LoVo (cell line): ENCODE measurements around the gene MYBBP1A.
A peak's percentile ranks its signal among the peaks of the same experiment; 100 is the strongest.
"Not testable (repeated sequence)": the region's sequence is repeated elsewhere in the genome, so short reads cannot be mapped to it uniquely, and the experiment has no call there.

ENCODE experiments used
- DNase-seq: peaks from one replicate; pipeline ENCODE4 v3.0.0-alpha.2; 2016; ENCODE audit warnings: low spot score

The MYBBP1A gene

GRCh38 chr17:4554997-4555799, at the start of gene MYBBP1A:
TSS of gene MYBBP1A (minus strand) at chr17:4555384. CDS start at chr17:4555324, 60 bp downstream.
- peak; percentile 98 for DNase-seq

DNA sequence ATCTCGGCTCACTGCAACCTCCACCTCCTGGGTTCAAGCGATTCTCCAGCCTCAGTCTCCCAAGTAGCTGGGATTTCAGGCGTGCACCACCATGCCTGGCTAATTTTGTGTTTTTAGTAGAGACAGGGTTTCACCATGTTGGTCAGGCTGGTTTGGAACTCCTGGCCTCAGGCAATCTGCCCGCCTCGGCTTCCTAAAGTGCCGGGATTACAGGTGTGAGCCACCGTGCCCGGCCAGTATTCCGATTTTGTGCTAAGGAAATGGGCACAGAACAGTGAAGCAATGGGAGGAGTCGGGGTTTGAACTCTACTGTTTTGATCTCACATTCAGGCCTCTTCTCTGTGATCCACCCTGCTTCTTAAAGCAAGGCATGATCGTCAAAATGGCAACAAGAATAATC, 49.6 kb upstream of the MYBBP1A start:
- not testable (repeated sequence) for DNase-seq

GRCh38 chr17:4604111-4604644, 49.0 kb upstream of the MYBBP1A start:
- DNase-seq = no peak

- no peak for DNase-seq
These were observed 46.9 kb upstream of the MYBBP1A start for GRCh38 chr17:4602041-4602440.

- no peak for DNase-seq
These were observed 46.1 kb upstream of the MYBBP1A start for GRCh38 chr17:4601326-4601725.

- no peak for DNase-seq
These were observed 45.4 kb upstream of the MYBBP1A start for GRCh38 chr17:4600563-4600962.

DNA sequence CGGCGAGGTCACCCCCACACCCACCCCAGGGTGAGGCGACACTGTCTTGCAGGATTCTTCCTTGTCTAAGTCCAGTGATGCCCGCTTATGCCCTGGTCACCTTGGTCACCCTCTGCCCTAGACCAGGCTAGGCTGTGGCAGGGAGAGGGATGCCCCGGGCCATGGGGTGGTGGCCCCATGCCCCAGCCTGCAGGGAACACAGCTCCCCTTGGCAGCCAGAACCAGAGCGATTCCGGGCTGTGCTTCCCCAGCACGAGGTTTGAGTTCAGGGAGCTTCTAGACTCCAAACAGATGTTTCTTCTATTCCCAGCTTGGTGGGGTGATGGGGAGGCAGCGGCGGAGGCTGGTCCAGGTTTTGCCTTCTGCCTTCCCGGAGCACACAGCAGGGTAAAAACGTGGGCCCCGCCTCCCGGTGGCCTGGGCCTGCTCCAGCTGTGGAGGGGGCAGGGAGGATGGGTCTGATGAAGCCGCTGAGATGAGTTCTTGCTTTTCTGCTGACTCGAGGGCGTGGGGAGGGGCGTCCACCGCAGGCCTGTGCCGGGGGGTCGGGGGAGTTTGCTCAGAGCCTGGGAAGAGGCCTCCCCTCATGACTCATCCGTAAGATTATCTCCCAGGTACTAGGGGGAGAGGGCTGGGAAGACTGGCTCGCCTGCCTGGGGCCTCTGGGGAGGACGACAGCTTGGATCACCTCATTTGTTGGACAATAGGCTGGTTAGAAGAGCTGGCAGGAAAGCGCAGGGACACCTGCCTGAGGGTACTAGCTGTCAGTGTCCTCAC, 44.5 kb upstream of the MYBBP1A start:
- DNase-seq = no peak

DNA sequence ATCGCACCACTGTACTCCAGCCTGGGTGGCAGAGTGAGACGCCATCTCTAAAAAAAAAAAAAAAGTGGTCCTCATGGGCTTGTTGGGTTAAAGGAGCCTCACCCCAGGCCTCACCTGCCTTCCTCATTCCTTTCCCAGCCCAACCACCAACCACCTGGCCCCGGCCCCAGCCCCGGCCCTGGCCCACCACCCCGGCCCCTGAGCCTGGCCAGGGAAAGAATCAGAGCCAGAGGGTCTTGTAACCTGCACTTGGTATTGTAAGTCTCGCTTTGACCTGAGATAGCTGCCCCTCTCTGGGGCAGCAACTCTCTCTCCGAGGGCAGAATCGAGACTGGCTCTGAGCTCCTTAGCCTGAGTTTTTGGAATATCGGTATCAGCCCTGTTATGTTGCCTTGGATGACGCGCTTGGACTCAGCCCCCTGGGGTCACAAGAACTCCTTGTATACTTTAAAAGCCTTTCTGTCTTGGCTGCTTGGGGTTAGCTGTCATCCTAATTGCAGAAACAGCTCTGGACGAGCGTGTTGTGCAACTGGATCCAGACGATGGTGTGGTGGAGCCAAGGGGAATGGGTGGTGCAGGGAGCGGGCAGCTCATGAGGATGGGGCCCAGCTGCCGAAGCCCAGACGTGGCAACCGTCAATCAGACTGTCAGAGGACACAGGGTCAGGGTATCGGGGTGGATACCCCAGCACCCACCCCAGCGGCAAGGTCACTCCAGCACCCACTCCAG, 43.8 kb upstream of the MYBBP1A start:
- no peak for DNase-seq

- DNase-seq = no peak
These were observed 42.8 kb upstream of the MYBBP1A start for GRCh38 chr17:4597975-4598374.

DNA sequence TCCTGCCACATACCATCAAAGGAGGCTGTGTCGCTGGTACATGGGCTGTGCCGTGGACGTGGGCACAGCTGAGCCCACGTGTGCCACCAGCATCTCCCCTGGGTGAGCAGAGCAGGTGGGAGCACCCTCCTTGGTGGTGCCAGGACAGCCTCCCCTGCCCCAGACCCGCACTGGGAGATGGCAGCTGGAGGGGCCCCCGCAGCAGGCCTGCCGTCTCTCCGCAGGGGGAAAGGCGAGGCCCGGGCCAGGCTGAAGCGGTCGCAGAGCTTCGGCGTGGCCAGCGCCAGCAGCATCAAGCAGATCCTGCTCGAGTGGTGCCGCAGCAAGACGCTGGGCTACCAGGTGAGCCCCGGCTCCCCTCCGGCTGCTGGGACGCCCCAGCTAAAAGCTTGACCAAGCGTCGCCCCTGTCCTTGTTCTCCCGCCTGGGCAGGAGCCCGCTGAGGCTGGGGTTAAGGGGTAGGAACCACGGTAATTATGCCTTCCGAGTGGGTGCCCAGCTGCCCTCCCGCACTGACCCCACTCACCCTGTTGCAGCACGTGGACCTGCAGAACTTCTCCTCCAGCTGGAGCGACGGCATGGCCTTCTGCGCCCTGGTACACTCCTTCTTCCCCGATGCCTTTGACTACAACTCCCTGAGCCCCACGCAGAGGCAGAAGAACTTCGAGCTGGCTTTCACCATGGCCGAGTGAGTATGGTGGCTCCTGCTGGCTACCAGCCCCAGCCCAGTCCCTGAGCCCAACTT, 41.6 kb upstream of the MYBBP1A start:
- no peak for DNase-seq

- not testable (repeated sequence) for DNase-seq
These were observed 40.6 kb upstream of the MYBBP1A start for GRCh38 chr17:4595685-4596342.

GRCh38 chr17:4594931-4595684, 39.9 kb upstream of the MYBBP1A start:
- DNase-seq = no peak

GRCh38 chr17:4594406-4594805, 39.2 kb upstream of the MYBBP1A start:
- DNase-seq = no peak

DNA sequence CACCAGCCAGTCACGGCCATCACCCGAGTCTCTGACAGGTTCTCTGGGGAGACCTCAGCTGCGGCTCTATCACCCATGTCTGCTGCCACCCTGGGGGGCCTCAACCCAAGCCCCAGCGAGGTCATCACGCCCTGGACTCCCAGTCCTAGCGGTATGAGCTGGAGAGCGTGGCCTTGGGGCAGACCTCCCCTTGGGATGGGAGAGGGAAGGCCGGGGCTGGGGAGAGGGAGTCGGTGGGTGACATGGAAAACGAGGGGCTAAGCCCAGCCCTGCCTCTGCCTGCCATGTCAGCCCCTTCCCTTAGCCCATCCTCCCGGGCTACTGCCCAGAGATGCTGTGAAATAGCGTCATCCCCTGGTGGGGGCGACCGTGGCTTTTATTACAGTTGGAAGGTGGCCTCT, 37.8 kb upstream of the MYBBP1A start:
- DNase-seq = no peak

GRCh38 chr17:4592240-4593005, 37.2 kb upstream of the MYBBP1A start:
- no peak for DNase-seq

GRCh38 chr17:4591529-4591928, 36.3 kb upstream of the MYBBP1A start:
- DNase-seq = no peak

- DNase-seq = no peak
These were observed 35.8 kb upstream of the MYBBP1A start for GRCh38 chr17:4590981-4591453.

GRCh38 chr17:4590042-4590441, 34.9 kb upstream of the MYBBP1A start:
- not testable (repeated sequence) for DNase-seq

- DNase-seq = no peak
These were observed 33.9 kb upstream of the MYBBP1A start for GRCh38 chr17:4588898-4589625.
